PC-9 (cell line): ENCODE measurements around the gene DHX36. TPM values are rescaled to one million over a fixed set of nuclear protein-coding genes. Genes with fewer than 3 reads are reported as not detected.

ENCODE experiments used
- BruUV-seq: library from RNA; stranded (reverse); fragments of 400-500 nt; replicated peaks from 2 replicates; lab custom pipeline; 2021; lab: Mats Ljungman, UMichigan
- CTCF ChIA-PET: fragments of 300-600 bp; sonication (Branson Sonifier 250); formaldehyde crosslinking; loops from one replicate; lab custom pipeline; 2022; ENCODE audit warnings: antibody characterized with exemption; lab: Charles Lee
- POLR2A ChIA-PET: fragments of 300-600 bp; sonication (Branson Sonifier 250); formaldehyde crosslinking; loops from one replicate; lab custom pipeline; 2022; ENCODE audit warnings: antibody characterized with exemption; ENCODE audit not compliant: unreplicated experiment; lab: Charles Lee
- DNase-seq, 2 experiments: peaks; one replicate each; pipeline versions ENCODE4 v3.0.0 to v3.0.0-alpha.2; 2015 to 2022; ENCODE audit warnings: mixed read lengths in 1 of 2
- H2AFZ ChIP-seq: fragments of 200-600 bp; sonication (generic); 2 replicates; pipeline ENCODE4 v1.8.1; 2017; ENCODE audit warnings: antibody characterized with exemption
- H3F3A ChIP-seq: fragments of 200-600 bp; sonication (generic); 2 replicates; pipeline ENCODE4 v1.8.1; 2017; ENCODE audit warnings: antibody characterized with exemption, mild to moderate bottlenecking, low read depth; ENCODE audit not compliant: insufficient read depth
- H3K27ac ChIP-seq: fragments of 200-600 bp; sonication (generic); 2 replicates; pipeline ENCODE4 v1.6.1; 2016; ENCODE audit warnings: mixed run types
- H3K27me3 ChIP-seq: fragments of 200-600 bp; sonication (generic); 2 replicates; pipeline ENCODE4 v1.6.1; 2016; ENCODE audit warnings: low read depth, mixed run types; ENCODE audit not compliant: insufficient read depth
- H3K36me3 ChIP-seq: fragments of 200-600 bp; sonication (generic); 2 replicates; pipeline ENCODE4 v1.6.1; 2016; ENCODE audit warnings: low read depth, mixed run types
- H3K4me1 ChIP-seq: fragments of 200-600 bp; sonication (generic); replicated peaks from 2 replicates; pipeline ENCODE4 v1.6.1; 2016; ENCODE audit warnings: mixed run types; ENCODE audit not compliant: insufficient read depth
- H3K4me2 ChIP-seq: fragments of 200-600 bp; sonication (generic); 2 replicates; pipeline ENCODE4 v1.6.1; 2017; ENCODE audit warnings: mixed run types
- H3K4me3 ChIP-seq: fragments of 200-600 bp; sonication (generic); 2 replicates; pipeline ENCODE4 v1.6.1; 2016; ENCODE audit warnings: mixed run types
- H3K79me2 ChIP-seq: fragments of 200-600 bp; sonication (generic); 2 replicates; pipeline ENCODE4 v1.6.1; 2017; ENCODE audit warnings: low read depth, mixed run types
- H3K9me2 ChIP-seq: fragments of 200-600 bp; sonication (generic); 2 replicates; pipeline ENCODE4 v1.8.1; 2017; ENCODE audit warnings: mild to moderate bottlenecking; ENCODE audit not compliant: insufficient read depth
- H3K9me3 ChIP-seq: fragments of 200-600 bp; sonication (generic); 2 replicates; pipeline ENCODE4 v1.8.1; 2016; ENCODE audit warnings: low read depth; ENCODE audit not compliant: insufficient read depth
- H4K20me1 ChIP-seq: fragments of 200-600 bp; sonication (generic); 2 replicates; pipeline ENCODE4 v1.8.1; 2017; ENCODE audit not compliant: insufficient read depth
- EZH2 ChIP-seq: fragments of 200-600 bp; sonication (generic); IDR thresholded peaks from 2 replicates; pipeline ENCODE4 v1.8.0; 2017; ENCODE audit warnings: antibody characterized with exemption, low read depth
- intact Hi-C: fragments of 100-400 bp; cut with micrococcal nuclease; formaldehyde crosslinking; loops from one replicate; pipeline ENCODE4 v1.10.0; 2022; ENCODE audit not compliant: unreplicated experiment
- total RNA-seq: library from RNA; stranded (reverse); gene quantifications from 2 replicates; pipeline ENCODE4 v1.2.3, GENCODE V29; 2021
- TF ChIP-seq, protein P1 (sequence below): fragments of 200-600 bp; sonication (generic); conservative IDR thresholded peaks from 2 replicates; pipeline ENCODE4 v1.6.1; 2017; ENCODE audit warnings: mixed run types, antibody characterized with exemption, mild to moderate bottlenecking, moderate library complexity

The DHX36 gene
- total RNA-seq, 1 experiment from 2014 or later: 64.2 TPM

DNA sequence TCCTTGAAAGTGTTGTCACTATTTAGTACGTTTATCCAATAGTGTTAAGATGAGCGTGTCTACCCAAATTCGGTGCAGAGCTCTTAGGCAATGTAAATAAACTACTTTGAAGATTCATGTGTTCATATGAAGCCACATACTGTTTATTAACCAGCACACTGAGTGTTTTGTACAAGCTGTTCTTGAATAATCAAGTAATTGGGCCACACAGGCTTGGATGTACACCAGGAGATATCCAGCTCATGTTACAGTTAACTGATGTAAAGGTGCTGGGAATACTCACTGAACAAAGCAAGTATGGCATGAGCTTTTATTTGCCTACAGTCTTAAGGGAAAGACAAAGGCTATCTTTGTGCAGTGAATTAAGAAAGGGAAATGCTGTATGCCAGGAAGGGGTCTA, 632 bp upstream of the DHX36 start:
- peak overlapping the region; percentile 97 for H2AFZ ChIP-seq
- peak overlapping the region; percentile 75 for H3K4me3 ChIP-seq
- H3K9me2 ChIP-seq: no peaks in the 10 kb centered on the region
- no peaks in the 10 kb centered on the region for H3F3A ChIP-seq
- H3K4me1 ChIP-seq: peaks cover 28% of the 10 kb centered on the region
- peak overlapping the region; percentile 86 for H3K4me2 ChIP-seq
- ChIA-PET POLR2A (interaction anchor here (0.6 to 0.9 kb wide), 4 partner anchors 13 to 1282 kb away, joined by 3 to 6 read pairs (median 4); no protein-coding TSS in a partner anchor), CTCF (interaction anchor here (0.5 to 0.6 kb wide), 2 partner anchors 40 to 107 kb away, joined by 3 to 20 read pairs; no protein-coding TSS in a partner anchor)
- H3K9me3 ChIP-seq: no peaks in the 10 kb centered on the region
- DNase-seq: no peak
- H3K79me2 ChIP-seq: peaks cover 48% of the 10 kb centered on the region
- peak overlapping the region; percentile 71; the same call in 1 of the 2 replicates for H3K27ac ChIP-seq
- H4K20me1 ChIP-seq: peaks cover 16% of the 10 kb centered on the region
- H3K36me3 ChIP-seq: no peaks in the 10 kb centered on the region
- BruUV-seq: no TSS peak
- TF ChIP-seq, protein P1, sequence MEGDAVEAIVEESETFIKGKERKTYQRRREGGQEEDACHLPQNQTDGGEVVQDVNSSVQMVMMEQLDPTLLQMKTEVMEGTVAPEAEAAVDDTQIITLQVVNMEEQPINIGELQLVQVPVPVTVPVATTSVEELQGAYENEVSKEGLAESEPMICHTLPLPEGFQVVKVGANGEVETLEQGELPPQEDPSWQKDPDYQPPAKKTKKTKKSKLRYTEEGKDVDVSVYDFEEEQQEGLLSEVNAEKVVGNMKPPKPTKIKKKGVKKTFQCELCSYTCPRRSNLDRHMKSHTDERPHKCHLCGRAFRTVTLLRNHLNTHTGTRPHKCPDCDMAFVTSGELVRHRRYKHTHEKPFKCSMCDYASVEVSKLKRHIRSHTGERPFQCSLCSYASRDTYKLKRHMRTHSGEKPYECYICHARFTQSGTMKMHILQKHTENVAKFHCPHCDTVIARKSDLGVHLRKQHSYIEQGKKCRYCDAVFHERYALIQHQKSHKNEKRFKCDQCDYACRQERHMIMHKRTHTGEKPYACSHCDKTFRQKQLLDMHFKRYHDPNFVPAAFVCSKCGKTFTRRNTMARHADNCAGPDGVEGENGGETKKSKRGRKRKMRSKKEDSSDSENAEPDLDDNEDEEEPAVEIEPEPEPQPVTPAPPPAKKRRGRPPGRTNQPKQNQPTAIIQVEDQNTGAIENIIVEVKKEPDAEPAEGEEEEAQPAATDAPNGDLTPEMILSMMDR: no peak
- no peak for TF ChIP-seq EZH2
- H3K27me3 ChIP-seq: no peaks in the 10 kb centered on the region
- intact Hi-C loops: loop anchor here (5.0 kb wide), 1 partner anchor 997 kb away; no protein-coding TSS in a partner anchor

DNA sequence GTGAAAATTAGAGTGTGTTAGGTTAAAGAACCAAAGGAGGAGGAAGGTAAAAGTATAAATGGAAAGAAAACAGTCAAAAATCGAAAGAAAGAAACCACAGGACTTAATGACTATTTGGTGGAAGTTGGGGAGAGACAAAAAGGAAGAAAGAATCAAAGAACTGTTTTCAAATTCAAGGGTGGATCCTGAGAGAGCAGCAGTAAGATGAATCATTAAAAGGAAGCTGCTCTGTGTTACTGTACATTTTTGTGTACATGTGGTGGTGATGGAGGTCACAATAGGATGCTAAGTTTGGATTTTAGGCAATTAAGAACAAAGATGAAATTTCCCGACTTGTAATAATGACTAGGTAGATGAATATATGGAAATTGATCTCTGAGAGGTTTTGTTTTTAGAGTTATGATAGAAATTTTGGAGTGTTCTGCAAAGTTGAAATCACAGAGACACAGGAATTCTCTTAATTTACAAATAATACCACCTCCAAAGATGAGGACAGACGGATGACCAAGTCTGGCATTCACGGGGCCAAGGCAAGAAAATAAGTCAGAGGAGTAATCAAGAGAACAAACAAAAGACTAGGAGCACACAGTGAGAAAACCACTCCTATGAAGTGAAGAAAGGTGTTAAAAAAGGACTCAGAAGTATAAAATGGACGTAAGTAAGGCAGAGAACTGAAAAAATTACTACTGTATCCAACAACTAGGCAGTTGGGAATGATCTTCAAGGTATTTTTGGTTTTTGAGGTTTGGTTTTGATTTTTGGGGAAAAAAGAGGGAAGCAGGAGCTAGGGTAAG, 7.1 kb downstream of the DHX36 start:
- Histone ChIP-seq H2AFZ (no peak overlapping the region), H3K79me2 (peaks cover 66% of the 10 kb centered on the region), H3F3A (no peaks in the 10 kb centered on the region; the same call in 1 of the 2 replicates), H3K36me3 (peaks cover 35% of the 10 kb centered on the region), H3K4me1 (peaks cover 12% of the 10 kb centered on the region), H3K4me2 (no peak overlapping the region), H3K27me3 (no peaks in the 10 kb centered on the region), H3K9me2 (no peaks in the 10 kb centered on the region), H4K20me1 (peaks cover 57% of the 10 kb centered on the region), H3K27ac (0 out of 2 replicates have a peak overlapping the region, but pooled peaks have one; percentile 7), H3K9me3 (no peaks in the 10 kb centered on the region), H3K4me3 (no peak overlapping the region)
- TF ChIP-seq EZH2: no peak
- TF ChIP-seq, protein P1: no peak
- BruUV-seq: no TSS peak
- DNase-seq: no peak
- CTCF ChIA-PET: no interaction called here
- POLR2A ChIA-PET: no interaction called here
- intact Hi-C loops: no loop called here

DNA sequence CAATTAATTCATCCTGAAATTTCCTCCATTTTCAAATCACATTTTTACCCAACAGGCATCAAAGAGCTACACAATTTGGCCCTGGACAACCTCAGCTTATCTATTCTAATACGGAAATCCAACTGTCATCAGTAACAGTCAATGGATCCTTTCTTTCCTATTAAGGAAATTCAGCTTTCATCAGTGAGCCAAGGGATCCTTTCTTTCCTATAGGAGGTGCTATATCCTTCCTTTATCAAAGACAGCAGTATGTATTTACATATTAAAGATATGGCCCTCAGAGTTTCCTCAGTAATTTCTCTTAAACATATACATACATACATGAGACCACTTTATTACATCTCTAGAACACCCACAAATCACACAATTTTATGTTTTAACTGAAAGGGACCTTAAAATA, 10.1 kb downstream of the DHX36 start:
- peaks cover 51% of the 10 kb centered on the region for H3K36me3 ChIP-seq
- H3K4me1 ChIP-seq: no peaks in the 10 kb centered on the region
- no peaks in the 10 kb centered on the region for H3K27me3 ChIP-seq
- H3K9me2 ChIP-seq: no peaks in the 10 kb centered on the region
- intact Hi-C loops: no loop called here
- H2AFZ ChIP-seq: no peak overlapping the region
- no peak overlapping the region for H3K4me2 ChIP-seq
- TF ChIP-seq, protein P1: peak; percentile 33; the same call in 1 of the 2 replicates
- no peak for TF ChIP-seq EZH2
- ChIA-PET CTCF (no interaction called here), POLR2A (no interaction called here)
- H3K9me3 ChIP-seq: no peaks in the 10 kb centered on the region
- peaks cover 36% of the 10 kb centered on the region for H3K79me2 ChIP-seq
- H3K4me3 ChIP-seq: no peak overlapping the region
- no peaks in the 10 kb centered on the region; the same call in 1 of the 2 replicates for H3F3A ChIP-seq
- peaks cover 33% of the 10 kb centered on the region for H4K20me1 ChIP-seq
- no peak for DNase-seq
- no peak overlapping the region for H3K27ac ChIP-seq
- no TSS peak for BruUV-seq
